ENCODE data around the gene SMAD9.
A peak's percentile ranks its signal among the peaks of the same experiment; 100 is the strongest.
"Not testable (repeated sequence)": the region's sequence is repeated elsewhere in the genome, so short reads cannot be mapped to it uniquely, and the experiment has no call there.

The SMAD9 gene

GRCh38 chr13:36910545-36910944, 9.5 kb downstream of the SMAD9 start:
- DNase-seq = no peak

GRCh38 chr13:36907821-36908220, 12.2 kb downstream of the SMAD9 start:
- DNase-seq = no peak

GRCh38 chr13:36907266-36907665, 12.8 kb downstream of the SMAD9 start:
- DNase-seq = no peak

- DNase-seq = no peak
These were observed 14.1 kb downstream of the SMAD9 start for GRCh38 chr13:36905944-36906343.

- DNase-seq = peak; percentile 76 to 86
These were observed 16.0 kb downstream of the SMAD9 start for GRCh38 chr13:36903925-36904595.

- no peak for DNase-seq
These were observed 22.9 kb downstream of the SMAD9 start for GRCh38 chr13:36897054-36897616.

- DNase-seq = no peak
These were observed 28.3 kb downstream of the SMAD9 start for GRCh38 chr13:36891752-36892151.

- no peak for DNase-seq
These were observed 31.4 kb downstream of the SMAD9 start for GRCh38 chr13:36888645-36889044.

- no peak for DNase-seq
These were observed 32.1 kb downstream of the SMAD9 start for GRCh38 chr13:36887758-36888521.

- no peak for DNase-seq
These were observed 34.1 kb downstream of the SMAD9 start for GRCh38 chr13:36885901-36886300.

GRCh38 chr13:36884235-36884634, 35.8 kb downstream of the SMAD9 start:
- no peak for DNase-seq

GRCh38 chr13:36883824-36884223, 36.2 kb downstream of the SMAD9 start:
- no peak for DNase-seq

- not testable (repeated sequence) for DNase-seq
These were observed 36.6 kb downstream of the SMAD9 start for GRCh38 chr13:36883392-36883791.

GRCh38 chr13:36882829-36883390, 37.1 kb downstream of the SMAD9 start:
- no peak for DNase-seq

- no peak for DNase-seq
These were observed 39.1 kb downstream of the SMAD9 start for GRCh38 chr13:36880961-36881360.

GRCh38 chr13:36879218-36879938, 40.7 kb downstream of the SMAD9 start:
- no peak for DNase-seq

- peak in 1 of 2 experiments; percentile 65 for DNase-seq
These were observed 44.1 kb downstream of the SMAD9 start for GRCh38 chr13:36875961-36876360.

- DNase-seq = peak; percentile 84 to 91
These were observed 44.6 kb downstream of the SMAD9 start for GRCh38 chr13:36875431-36875830.

GRCh38 chr13:36872621-36873020, 47.4 kb downstream of the SMAD9 start:
- DNase-seq = peak in 1 of 2 experiments; percentile 49

- DNase-seq = no peak
These were observed 49.9 kb downstream of the SMAD9 start for GRCh38 chr13:36870050-36870692.

- no peak for DNase-seq
These were observed 53.8 kb downstream of the SMAD9 start for GRCh38 chr13:36866232-36866631.

GRCh38 chr13:36865265-36865664, 54.8 kb downstream of the SMAD9 start:
- no peak for DNase-seq

GRCh38 chr13:36862722-36863121, 57.3 kb downstream of the SMAD9 start:
- no peak for DNase-seq
